HG03039 (cell line): ENCODE data around the gene MDH1B.
"Not testable (repeated sequence)": the region's sequence is repeated elsewhere in the genome, so short reads cannot be mapped to it uniquely, and the experiment has no call there.

Experiments
- ATAC-seq: cut with Tn5 transposase; IDR thresholded peaks from one replicate; pipeline ENCODE4 v1.9.1; 2021; ENCODE audit warnings: mild to moderate bottlenecking, moderate library complexity; ENCODE audit not compliant: unreplicated experiment

MDH1B gene

GRCh38 chr2:206765242-206766056, at the start of gene MDH1B, which contains the start of gene FASTKD2:
Gene MDH1B, minus strand, starts transcription at chr2:206765328. Its CDS starts 57 bp downstream, at chr2:206765271.
Gene FASTKD2, plus strand, starts transcription at chr2:206765606. Its CDS starts 1,088 bp downstream, at chr2:206766694.
- peak; percentile 92 for ATAC-seq

GRCh38 chr2:206814498-206814897, 49.4 kb upstream of the MDH1B start:
- no peak for ATAC-seq

DNA sequence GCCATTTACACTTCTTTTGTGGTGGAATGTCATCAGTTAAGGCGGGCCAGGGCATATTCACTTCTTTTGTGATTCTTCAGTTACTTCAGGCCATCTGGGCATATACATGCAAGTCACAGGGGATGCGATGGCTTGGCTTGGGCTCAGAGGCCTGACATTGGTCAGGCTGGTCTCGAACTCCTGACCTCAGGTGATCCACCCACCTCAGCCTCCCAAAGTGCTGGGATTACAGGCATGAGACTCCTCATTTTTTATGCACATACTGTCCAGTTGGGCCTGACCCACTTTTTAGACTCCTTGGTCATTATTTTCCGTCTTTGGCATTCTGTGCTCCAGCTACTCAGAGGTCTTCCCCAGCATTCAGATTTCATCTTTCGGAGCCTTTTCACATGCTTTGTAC, 47.3 kb upstream of the MDH1B start:
- not testable (repeated sequence) for ATAC-seq

- not testable (repeated sequence) for ATAC-seq
Observed at GRCh38 chr2:206807624-206808023, 42.5 kb upstream of the MDH1B start.

DNA sequence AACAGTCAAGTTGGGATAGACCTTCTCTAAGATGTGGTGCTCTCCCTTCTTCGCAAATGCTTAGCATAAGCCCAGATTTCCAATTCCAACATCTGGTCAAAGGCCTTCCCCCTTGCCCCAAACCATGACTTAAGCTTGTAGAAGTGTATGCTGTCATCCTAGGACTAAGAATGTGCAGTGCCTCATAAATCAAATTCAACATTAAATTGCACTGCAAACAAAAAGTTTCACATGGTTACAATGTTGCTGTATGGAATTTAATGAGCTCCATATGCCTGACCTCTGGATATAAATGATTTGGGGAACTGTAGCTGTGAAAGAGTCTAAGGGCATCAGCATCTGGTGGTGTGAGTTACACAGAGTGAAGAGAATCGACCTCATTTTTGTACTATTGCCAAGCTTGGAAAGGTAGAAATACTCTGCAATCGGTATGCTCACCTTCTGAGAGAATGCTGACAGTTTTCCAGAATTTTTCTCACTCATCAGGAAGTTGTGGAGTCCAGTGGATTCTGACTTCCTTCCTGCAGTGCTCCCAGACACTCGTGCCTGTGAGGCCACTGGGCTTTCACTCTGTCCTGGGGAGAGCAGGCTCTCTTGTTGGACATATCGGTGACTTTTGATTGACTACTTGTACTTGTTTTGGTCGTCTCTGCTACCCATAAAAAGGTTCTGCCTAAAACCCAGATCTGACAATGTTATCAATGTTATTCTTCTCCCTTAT, 40.9 kb upstream of the MDH1B start:
- ATAC-seq: no peak

- no peak for ATAC-seq
Observed at GRCh38 chr2:206804326-206804725, 39.2 kb upstream of the MDH1B start.

DNA sequence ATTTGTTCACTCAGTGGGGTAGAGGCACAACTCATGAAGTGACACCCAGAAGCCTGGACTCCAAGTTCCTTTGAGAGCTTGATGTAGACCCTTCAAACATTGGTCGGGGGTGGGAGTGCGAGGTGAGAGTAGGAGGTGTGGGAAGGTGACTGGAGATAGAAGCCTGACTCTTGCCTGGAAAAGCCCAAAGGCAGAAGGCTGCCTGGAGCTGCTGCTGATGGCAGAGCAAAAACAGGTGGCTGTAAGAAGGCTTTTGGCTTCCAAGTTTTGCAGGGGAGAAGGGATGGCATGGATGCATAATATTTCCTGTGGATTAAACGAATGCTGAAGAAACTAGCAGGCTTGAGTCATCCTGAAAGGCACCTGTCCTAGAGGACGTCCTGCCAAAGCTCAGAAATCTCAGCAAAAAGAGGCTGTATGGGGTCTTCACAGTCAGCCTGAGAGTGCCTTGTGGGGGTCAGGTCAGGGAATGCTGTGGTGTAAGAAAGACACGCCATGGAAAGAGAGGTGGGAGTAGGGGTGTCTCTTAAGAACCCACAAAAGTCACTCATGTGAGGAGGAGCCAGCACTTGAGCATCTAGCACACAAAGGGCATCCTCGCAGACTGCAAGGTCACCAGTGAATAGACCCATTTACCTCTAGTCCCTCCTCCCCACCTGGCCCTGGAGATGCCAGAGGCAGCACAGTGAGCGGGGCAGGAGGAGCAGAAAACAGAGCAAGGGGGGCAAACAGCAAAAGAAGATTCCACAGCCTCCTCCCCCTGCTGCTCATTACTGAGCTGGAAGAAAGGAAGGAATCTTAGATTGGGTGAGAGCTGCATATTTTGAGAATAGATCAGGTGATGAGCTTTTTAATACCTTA, 37.8 kb upstream of the MDH1B start:
- ATAC-seq: no peak

DNA sequence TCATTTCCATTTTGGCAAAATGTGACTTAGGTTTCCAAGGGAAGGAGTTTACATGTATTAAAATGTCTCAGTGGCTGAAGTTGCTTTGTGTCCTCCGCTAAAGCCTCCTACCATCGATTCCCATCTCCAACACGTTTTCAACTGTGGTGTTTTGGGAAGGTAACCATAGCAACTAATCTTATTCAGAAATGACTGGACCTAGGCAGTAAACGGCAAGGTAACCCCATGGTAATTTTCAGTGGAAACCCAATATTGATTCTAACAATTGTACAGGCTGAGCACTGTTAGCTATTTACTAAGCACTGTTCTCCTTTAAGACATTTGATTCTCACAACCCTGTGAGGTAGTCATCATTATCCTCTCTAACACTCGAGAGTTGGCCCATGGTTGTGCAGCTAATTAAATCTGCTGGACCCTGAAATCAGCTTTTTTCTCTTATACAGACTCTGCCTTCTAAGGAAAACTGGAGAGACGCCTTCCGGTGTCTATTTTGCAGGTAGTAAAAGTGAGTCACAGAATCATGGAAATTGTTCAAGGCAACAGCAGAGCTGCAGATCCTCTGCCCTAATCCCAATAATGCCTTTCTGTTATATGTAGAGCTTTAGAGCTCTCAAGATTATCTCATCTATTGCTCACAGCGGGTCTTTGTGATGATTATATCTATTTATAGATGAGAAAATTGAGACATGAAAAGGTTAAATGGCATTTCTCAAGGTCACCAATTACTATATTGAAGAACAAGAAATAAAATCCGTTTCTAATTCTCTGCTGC, 36.5 kb upstream of the MDH1B start:
- no peak for ATAC-seq

- ATAC-seq: peak; percentile 51
Observed at GRCh38 chr2:206800506-206801417, 35.6 kb upstream of the MDH1B start.

- ATAC-seq: no peak
Observed at GRCh38 chr2:206799083-206799482, 34.0 kb upstream of the MDH1B start.

DNA sequence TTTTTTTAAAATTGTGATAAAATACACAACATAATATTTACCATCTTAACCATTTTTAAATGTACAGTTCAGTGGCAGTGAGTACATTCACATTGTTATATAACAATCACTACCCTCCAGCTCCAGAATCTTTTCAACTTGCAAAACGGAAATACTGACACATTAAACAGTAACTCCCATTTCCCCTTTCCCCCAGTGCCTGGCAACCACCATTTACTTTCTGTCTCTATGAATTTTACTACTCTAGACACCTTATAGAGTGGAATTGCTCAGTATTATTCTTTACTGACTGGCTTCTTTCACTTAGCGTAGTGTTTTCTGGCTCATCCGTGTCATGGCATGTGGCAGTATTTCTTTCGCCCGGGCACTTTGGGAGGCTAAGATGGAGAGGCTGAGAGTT, 32.9 kb upstream of the MDH1B start:
- ATAC-seq: no peak

DNA sequence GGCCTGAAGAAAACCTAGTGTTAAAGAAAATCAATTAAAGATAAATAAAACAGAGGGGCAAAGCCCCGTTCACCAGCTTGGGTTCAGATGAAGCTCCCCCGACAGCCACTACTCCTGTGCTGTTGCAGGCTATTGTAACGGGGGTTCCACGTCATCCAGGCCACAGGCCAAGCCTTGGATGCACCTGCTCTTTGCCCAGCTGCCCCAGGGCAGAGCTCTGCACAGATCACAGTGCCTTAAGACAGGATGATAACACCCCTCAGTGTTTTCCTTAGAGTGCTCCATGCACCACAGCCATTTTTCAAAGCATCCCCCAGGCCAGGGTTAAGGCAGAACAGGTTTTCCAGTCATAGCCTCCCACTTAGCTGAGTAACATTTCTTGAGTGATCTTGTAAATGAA, 32.2 kb upstream of the MDH1B start:
- no peak for ATAC-seq

DNA sequence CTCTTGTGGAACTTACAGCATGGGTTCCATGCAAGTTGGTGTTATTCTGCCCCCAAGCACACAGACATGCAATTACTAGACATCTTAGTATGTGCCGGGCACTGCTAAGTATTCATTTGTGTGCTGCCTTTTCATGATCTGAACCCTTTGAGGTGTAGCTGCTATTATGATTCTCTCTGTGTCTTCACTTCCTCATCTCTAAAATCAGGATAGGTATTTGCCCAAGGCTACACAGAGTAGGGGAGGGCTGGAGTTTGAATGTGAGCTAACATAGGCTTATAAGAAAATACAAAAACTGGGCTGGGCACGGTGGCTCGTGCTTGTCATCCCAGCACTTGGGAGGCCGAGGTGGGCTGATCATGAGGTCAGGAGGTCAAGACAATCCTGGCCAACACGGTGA, 27.5 kb upstream of the MDH1B start:
- ATAC-seq: no peak

GRCh38 chr2:206790311-206790935, 25.3 kb upstream of the MDH1B start:
- no peak for ATAC-seq

- no peak for ATAC-seq
Observed at GRCh38 chr2:206784559-206785353, 19.6 kb upstream of the MDH1B start.

DNA sequence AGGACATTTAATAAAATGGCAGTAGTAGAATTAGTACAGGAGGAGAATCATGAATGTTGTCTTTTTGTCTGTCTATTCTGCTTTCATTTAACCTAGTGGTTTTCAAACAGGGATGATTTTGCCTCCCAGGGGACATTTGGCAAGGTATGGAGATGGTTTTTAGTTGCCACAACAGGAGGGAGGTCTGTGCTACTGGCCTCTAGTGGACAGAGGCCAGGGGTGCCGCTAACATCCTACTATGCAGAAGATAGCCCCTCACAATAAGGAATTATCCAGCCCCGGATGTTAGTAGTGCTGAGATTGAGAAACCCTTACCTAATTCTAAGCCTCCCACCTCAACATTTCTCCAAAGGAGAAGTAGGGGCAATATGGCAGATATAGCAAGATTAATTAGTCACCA, 18.6 kb upstream of the MDH1B start:
- ATAC-seq: no peak

DNA sequence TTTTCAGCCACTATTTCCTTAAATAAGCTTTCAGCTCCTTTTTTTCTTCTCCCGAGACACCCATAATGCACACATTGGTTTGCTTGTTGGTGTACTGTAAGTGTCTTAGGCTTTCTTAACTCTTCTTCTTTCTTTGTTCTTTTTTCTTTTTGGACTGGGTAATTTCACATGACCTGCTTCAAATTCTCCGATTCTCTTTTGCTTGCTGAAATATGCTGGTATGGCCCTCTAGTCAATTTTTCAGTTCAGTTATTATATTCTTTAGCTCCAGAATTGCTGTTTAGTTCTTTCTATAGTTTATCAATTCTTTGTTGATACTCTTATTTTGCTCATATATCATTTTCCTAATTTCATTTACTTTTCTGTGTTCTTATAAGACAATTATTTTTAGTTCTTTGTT, 15.5 kb upstream of the MDH1B start:
- ATAC-seq: no peak

DNA sequence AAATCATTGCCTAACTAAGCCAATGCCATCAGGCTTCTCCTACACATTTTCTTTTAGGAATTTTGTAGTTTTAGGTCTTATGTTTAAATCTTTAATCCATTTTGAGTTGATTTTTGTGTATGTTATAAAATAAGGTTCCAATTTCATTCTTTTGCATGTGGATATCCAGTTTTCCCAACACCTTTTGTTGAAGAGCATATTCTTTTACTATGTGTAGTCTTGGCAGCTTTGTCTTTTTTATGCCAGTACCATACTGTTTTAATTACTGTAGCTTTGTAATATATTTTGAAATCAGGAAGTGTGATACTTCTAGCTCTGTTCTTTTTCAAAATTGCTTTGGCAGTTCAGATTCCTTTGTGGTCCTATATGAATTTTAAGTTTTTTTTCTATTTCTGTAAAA, 11.3 kb upstream of the MDH1B start:
- no peak for ATAC-seq
